Measurements from ENCODE around the gene UBA3.

The UBA3 gene

GRCh38 chr3:69016901-69017300, 63.3 kb downstream of the UBA3 start:
- no peak for DNase-seq (ENCODE audit: low read depth)
- TF ChIP-seq, protein P1, sequence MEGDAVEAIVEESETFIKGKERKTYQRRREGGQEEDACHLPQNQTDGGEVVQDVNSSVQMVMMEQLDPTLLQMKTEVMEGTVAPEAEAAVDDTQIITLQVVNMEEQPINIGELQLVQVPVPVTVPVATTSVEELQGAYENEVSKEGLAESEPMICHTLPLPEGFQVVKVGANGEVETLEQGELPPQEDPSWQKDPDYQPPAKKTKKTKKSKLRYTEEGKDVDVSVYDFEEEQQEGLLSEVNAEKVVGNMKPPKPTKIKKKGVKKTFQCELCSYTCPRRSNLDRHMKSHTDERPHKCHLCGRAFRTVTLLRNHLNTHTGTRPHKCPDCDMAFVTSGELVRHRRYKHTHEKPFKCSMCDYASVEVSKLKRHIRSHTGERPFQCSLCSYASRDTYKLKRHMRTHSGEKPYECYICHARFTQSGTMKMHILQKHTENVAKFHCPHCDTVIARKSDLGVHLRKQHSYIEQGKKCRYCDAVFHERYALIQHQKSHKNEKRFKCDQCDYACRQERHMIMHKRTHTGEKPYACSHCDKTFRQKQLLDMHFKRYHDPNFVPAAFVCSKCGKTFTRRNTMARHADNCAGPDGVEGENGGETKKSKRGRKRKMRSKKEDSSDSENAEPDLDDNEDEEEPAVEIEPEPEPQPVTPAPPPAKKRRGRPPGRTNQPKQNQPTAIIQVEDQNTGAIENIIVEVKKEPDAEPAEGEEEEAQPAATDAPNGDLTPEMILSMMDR (conservative IDR thresholded peaks at IDR 0.05; ENCODE audit: control insufficient read depth, insufficient read depth, low read depth, low read length): no peak

GRCh38 chr3:69016102-69016501, 64.1 kb downstream of the UBA3 start:
- DNase-seq (ENCODE audit: low read depth): no peak
- TF ChIP-seq, protein P1 (conservative IDR thresholded peaks at IDR 0.05; ENCODE audit: control insufficient read depth, insufficient read depth, low read depth, low read length): no peak

More at GRCh38 chr3:69016901-69017300, 63.3 kb downstream of the UBA3 start:
- no peak overlapping the region for H3K4me3 ChIP-seq (ENCODE audit: control insufficient read depth, low read depth, low read length)

DNA sequence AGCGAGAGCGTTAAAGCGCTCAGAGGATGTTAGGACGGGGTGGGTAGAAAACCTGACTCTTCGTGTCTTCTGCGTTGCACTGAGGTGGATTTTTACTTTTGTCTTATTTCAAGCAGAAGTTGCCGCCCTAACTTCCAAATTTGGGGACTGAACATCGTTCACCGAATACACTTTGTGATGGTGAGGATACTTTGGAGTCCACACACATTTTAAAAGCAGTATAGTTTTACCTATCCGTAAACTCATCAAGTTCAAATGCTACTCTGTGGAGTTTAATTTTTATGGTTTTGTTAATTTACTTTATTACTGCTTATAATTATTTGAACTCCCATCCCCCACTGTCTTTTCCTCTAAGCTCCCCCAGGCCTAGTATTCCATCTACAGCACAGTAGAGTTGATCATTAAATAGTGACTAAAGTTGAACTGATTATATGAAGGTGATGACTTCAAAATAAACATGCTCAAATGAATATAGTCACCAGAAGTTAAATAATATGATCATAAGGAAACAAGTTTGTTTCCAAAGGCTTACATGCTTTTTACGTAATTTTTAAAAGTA, 66.1 kb downstream of the UBA3 start:
- no peak for DNase-seq (ENCODE audit: low read depth)
- peak overlapping the region; percentile 71 for H3K4me3 ChIP-seq (ENCODE audit: control insufficient read depth, low read depth, low read length)
- TF ChIP-seq, protein P1 (conservative IDR thresholded peaks at IDR 0.05; ENCODE audit: control insufficient read depth, insufficient read depth, low read depth, low read length): no peak

More at GRCh38 chr3:69016102-69016501, 64.1 kb downstream of the UBA3 start:
- H3K4me3 ChIP-seq (ENCODE audit: control insufficient read depth, low read depth, low read length): no peak overlapping the region

- peak; percentile 78 for DNase-seq (ENCODE audit: low read depth)
- peak within 1 kb of the TSS; percentile 71 for H3K4me3 ChIP-seq (ENCODE audit: control insufficient read depth, low read depth, low read length)
- TF ChIP-seq, protein P1 (conservative IDR thresholded peaks at IDR 0.05; ENCODE audit: control insufficient read depth, insufficient read depth, low read depth, low read length): peak; percentile 39
These were observed 66.7 kb downstream of the UBA3 start, which contains the start of gene EOGT for GRCh38 chr3:69013253-69014021. TSS of gene EOGT (minus strand) at chr3:69013684. CDS start at chr3:69009846, 3,838 bp downstream.

DNA sequence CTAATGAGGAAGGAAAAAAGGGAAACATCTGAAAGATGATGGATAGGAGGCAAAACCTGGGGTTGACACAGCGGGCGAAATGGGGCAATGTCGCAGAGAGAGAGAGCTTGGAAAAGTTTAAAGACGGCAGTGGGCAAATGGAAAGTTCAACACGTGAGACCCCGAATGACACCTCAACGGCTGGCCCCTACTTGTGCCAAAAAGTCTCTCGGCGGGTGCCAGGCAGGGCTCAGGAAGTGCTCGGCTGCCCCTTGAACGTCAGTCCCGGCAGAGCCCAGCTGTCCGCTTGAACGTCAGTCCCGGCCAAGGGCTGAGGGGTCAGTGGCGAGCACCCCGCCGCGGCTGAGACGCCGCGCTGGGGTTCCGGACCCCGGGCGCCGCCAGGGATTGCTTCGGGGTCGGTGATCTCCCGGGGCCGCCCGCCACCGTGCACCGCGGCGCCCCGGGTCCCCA, 67.3 kb downstream of the UBA3 start:
- H3K4me3 ChIP-seq (ENCODE audit: control insufficient read depth, low read depth, low read length): peak overlapping the region; percentile 71
- TF ChIP-seq, protein P1 (conservative IDR thresholded peaks at IDR 0.05; ENCODE audit: control insufficient read depth, insufficient read depth, low read depth, low read length): no peak
- peak; percentile 57 for DNase-seq (ENCODE audit: low read depth)

- peak; percentile 72 for DNase-seq (ENCODE audit: low read depth)
- peak overlapping the region; percentile 71 for H3K4me3 ChIP-seq (ENCODE audit: control insufficient read depth, low read depth, low read length)
- TF ChIP-seq, protein P1 (conservative IDR thresholded peaks at IDR 0.05; ENCODE audit: control insufficient read depth, insufficient read depth, low read depth, low read length): no peak
These were observed 67.9 kb downstream of the UBA3 start for GRCh38 chr3:69012100-69012799.

Measured in fibroblast of mammary gland (primary cell).